Peyer's patch (tissue), 4 donors: ENCODE measurements around the gene SCART1. TPM values are rescaled to one million over a fixed set of nuclear protein-coding genes. Genes with fewer than 3 reads are reported as not detected.

ENCODE experiments used
- DNase-seq, 3 donors: peaks; one replicate each; pipeline ENCODE4 v3.0.0-alpha.2; 2017 to 2019
- H3K27ac ChIP-seq, 4 donors: fragments of 200-600 bp; sonication (generic); one replicate each; pipeline ENCODE4 v1.5.1; 2016 to 2019
- H3K27me3 ChIP-seq, 2 donors: fragments of 200-600 bp; sonication (generic); one replicate each; pipeline ENCODE4 v1.5.1; 2019
- H3K36me3 ChIP-seq, 3 donors: fragments of 200-600 bp; sonication (generic); one replicate each; pipeline ENCODE4 v1.5.1; 2016 to 2019
- H3K4me1 ChIP-seq, 4 donors: fragments of 200-600 bp; sonication (generic); one replicate each; pipeline ENCODE4 v1.5.1; 2016 to 2019
- H3K4me3 ChIP-seq, 4 donors: fragments of 200-600 bp; sonication (generic); 1 replicate in 3 of 4; 2 replicates in 1 of 4; pipeline ENCODE4 v1.5.1; 2016 to 2019; ENCODE audit warnings: mild to moderate bottlenecking in 1 of 4
- H3K9me3 ChIP-seq, 4 donors: fragments of 200-600 bp; sonication (generic); one replicate each; pipeline ENCODE4 v1.5.1; 2016 to 2019; ENCODE audit warnings: mild to moderate bottlenecking in 1 of 4
- CTCF ChIP-seq, 6 experiments: fragments of 450-650 bp in 4 of 6; fragments of 200-600 bp in 2 of 6; sonication (generic) in 1 of 6; IDR thresholded peaks; one replicate each; pipeline ENCODE4 v1.5.1; 2017 to 2019; ENCODE audit warnings: antibody characterized with exemption in 6 of 6, mild to moderate bottlenecking in 3 of 6, moderate library complexity in 1 of 6
- POLR2A ChIP-seq, 2 donors: fragments of 450-650 bp; IDR thresholded peaks; one replicate each; pipeline ENCODE4 v1.5.1; 2017; ENCODE audit warnings: antibody characterized with exemption in 2 of 2, mild to moderate bottlenecking in 2 of 2, moderate library complexity in 2 of 2
- total RNA-seq, 4 donors: library from RNA; depleted of rRNA; stranded (reverse); fragments of >200 nt; gene quantifications; one replicate each; pipeline ENCODE4 v1.1.0, GENCODE V29; 2016

SCART1 gene
- total RNA-seq, 4 donors from 2014 or later = 1.9 to 14.6 (median 8.7) TPM

- no peaks in the 10 kb centered on the region for H3K9me3 ChIP-seq
- no peak for DNase-seq
- H3K27me3 ChIP-seq = no peaks in the 10 kb centered on the region
- TF ChIP-seq POLR2A (IDR thresholded peaks at IDR 0.05) = no peak
- no peak for TF ChIP-seq CTCF (IDR thresholded peaks at IDR 0.05)
- H3K27ac ChIP-seq = no peak overlapping the region
- no peak overlapping the region for H3K4me3 ChIP-seq
- no peaks in the 10 kb centered on the region for H3K4me1 ChIP-seq
- no peaks in the 10 kb centered on the region for H3K36me3 ChIP-seq
Measured at GRCh38 chr10:133474665-133475424, 21.1 kb downstream of the SCART1 start.

- no peaks in the 10 kb centered on the region for H3K4me1 ChIP-seq
- H3K36me3 ChIP-seq = no peaks in the 10 kb centered on the region
- no peak for TF ChIP-seq POLR2A (IDR thresholded peaks at IDR 0.05)
- TF ChIP-seq CTCF (IDR thresholded peaks at IDR 0.05) = no peak
- H3K9me3 ChIP-seq = no peaks in the 10 kb centered on the region
- no peak overlapping the region for H3K4me3 ChIP-seq
- peak overlapping the region in 1 of 4 donors; percentile 49 for H3K27ac ChIP-seq
- DNase-seq = no peak
- no peaks in the 10 kb centered on the region for H3K27me3 ChIP-seq
Measured at GRCh38 chr10:133475425-133475734, 21.6 kb downstream of the SCART1 start.

DNA sequence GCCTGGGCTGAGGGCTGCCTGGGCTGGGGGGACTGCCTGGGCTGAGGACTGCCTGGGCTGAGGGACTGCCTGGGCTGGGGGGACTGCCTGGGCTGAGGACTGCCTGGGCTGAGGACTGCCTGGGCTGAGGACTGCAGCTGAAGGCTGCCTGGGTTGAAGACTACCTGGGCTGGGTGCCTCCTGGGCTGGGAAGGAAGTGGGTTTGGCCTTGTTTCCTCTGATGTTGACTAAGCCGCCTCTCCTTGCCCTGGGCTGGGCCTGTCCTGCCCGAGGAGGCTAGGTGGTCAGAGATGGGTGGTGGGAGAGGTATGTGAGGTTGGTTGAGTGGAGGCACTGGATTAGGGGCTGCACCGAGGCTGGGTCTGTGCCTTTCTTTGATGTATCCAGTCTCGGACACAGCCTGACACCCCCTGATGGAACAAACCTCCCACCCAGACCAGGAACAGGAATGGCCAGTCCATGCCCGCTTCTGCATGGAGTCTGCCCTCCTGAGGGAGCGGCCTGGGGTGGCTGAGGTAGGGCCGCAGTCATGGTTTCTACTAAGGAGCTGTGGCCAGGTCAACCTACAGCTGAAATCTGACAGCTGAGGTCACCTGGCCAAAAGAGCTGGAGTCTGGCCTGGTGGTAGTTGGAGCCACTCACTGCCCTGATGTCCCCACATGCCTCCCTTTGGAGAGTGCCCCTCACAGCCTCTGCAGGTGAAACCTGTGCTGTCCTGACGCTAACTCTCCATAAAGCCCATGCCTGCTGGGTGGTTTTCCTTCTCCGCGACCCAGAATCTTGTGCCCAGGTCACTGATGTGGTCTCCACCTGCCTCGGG, 22.3 kb downstream of the SCART1 start:
- H3K4me3 ChIP-seq = no peak overlapping the region
- H3K27me3 ChIP-seq = no peaks in the 10 kb centered on the region
- H3K36me3 ChIP-seq = no peaks in the 10 kb centered on the region
- H3K4me1 ChIP-seq = no peaks in the 10 kb centered on the region
- TF ChIP-seq CTCF (IDR thresholded peaks at IDR 0.05) (no peak), POLR2A (IDR thresholded peaks at IDR 0.05) (no peak)
- peak in 1 of 3 donors; percentile 57 for DNase-seq
- H3K9me3 ChIP-seq = no peaks in the 10 kb centered on the region
- H3K27ac ChIP-seq = peak overlapping the region in 1 of 4 donors; percentile 49

GRCh38 chr10:133476641-133476990, 22.9 kb downstream of the SCART1 start:
- no peak for TF ChIP-seq POLR2A (IDR thresholded peaks at IDR 0.05)
- Histone ChIP-seq H3K9me3 (no peaks in the 10 kb centered on the region), H3K27me3 (no peaks in the 10 kb centered on the region), H3K27ac (no peak overlapping the region), H3K4me3 (no peak overlapping the region), H3K36me3 (no peaks in the 10 kb centered on the region), H3K4me1 (no peaks in the 10 kb centered on the region)
- DNase-seq = no peak

- H3K36me3 ChIP-seq = no peaks in the 10 kb centered on the region
- H3K4me3 ChIP-seq = no peak overlapping the region
- no peaks in the 10 kb centered on the region for H3K27me3 ChIP-seq
- TF ChIP-seq CTCF (IDR thresholded peaks at IDR 0.05) = no peak
- TF ChIP-seq POLR2A (IDR thresholded peaks at IDR 0.05) = no peak
- no peak overlapping the region for H3K27ac ChIP-seq
- H3K4me1 ChIP-seq = no peaks in the 10 kb centered on the region
- DNase-seq = no peak
- H3K9me3 ChIP-seq = peaks cover 0 to 5% (median 0%) of the 10 kb centered on the region in 4 donors
Measured at GRCh38 chr10:133481086-133481643, 27.4 kb downstream of the SCART1 start.

- TF ChIP-seq POLR2A (IDR thresholded peaks at IDR 0.05) = no peak
- no peak for TF ChIP-seq CTCF (IDR thresholded peaks at IDR 0.05)
- DNase-seq = no peak
- peaks cover 0 to 8% (median 0%) of the 10 kb centered on the region in 4 donors for H3K9me3 ChIP-seq
- no peaks in the 10 kb centered on the region for H3K4me1 ChIP-seq
- no peaks in the 10 kb centered on the region for H3K27me3 ChIP-seq
- H3K27ac ChIP-seq = no peak overlapping the region
- no peak overlapping the region for H3K4me3 ChIP-seq
- H3K36me3 ChIP-seq = no peaks in the 10 kb centered on the region
Measured at GRCh38 chr10:133481657-133482056, 27.9 kb downstream of the SCART1 start.
